GM19324 (cell line): ENCODE results near the gene S100A13.

Source experiments
- ATAC-seq: cut with Tn5 transposase; IDR thresholded peaks from one replicate; pipeline ENCODE4 v1.9.1; 2021; ENCODE audit warnings: mild to moderate bottlenecking, moderate library complexity; ENCODE audit not compliant: unreplicated experiment, low FRiP score

The S100A13 gene

GRCh38 chr1:153628638-153629342 lies 1.5 kb upstream of the S100A13 start:
- no peak for ATAC-seq

- ATAC-seq: no peak
These were observed 666 bp upstream of the S100A13 start, which contains the start of gene S100A1 for GRCh38 chr1:153627715-153628626. S100A1 (plus strand) TSS chr1:153628434; CDS start chr1:153630522, 2,088 bp downstream.

- no peak for ATAC-seq
These were observed 815 bp downstream of the S100A13 start for GRCh38 chr1:153626477-153626903.

- no peak for ATAC-seq
These were observed 2.2 kb downstream of the S100A13 start for GRCh38 chr1:153624965-153625611.

- ATAC-seq: no peak
These were observed 4.2 kb downstream of the S100A13 start for GRCh38 chr1:153623101-153623500.

GRCh38 chr1:153619171-153619570 lies 8.1 kb downstream of the S100A13 start:
- ATAC-seq: no peak

GRCh38 chr1:153617663-153618062 lies 9.6 kb downstream of the S100A13 start:
- ATAC-seq: peak; percentile 68

- no peak for ATAC-seq
These were observed 10.4 kb downstream of the S100A13 start for GRCh38 chr1:153616917-153617311.

- no peak for ATAC-seq
These were observed 11.0 kb downstream of the S100A13 start, which contains the start of gene S100A14 for GRCh38 chr1:153616144-153616916. S100A14 (minus strand) TSS chr1:153616325; CDS start chr1:153615858, 467 bp downstream.

- no peak for ATAC-seq
These were observed 11.9 kb downstream of the S100A13 start for GRCh38 chr1:153615406-153615805.

GRCh38 chr1:153614906-153615305 lies 12.4 kb downstream of the S100A13 start:
- no peak for ATAC-seq

- no peak for ATAC-seq
These were observed 13.0 kb downstream of the S100A13 start for GRCh38 chr1:153614189-153614900.

GRCh38 chr1:153613406-153613805 lies 13.9 kb downstream of the S100A13 start:
- no peak for ATAC-seq

GRCh38 chr1:153612755-153613331 lies 14.5 kb downstream of the S100A13 start, which contains the start of gene S100A16:
S100A16 (minus strand) TSS chr1:153613137; CDS start chr1:153608151, 4,986 bp downstream.
- ATAC-seq: no peak

- no peak for ATAC-seq
These were observed 15.1 kb downstream of the S100A13 start for GRCh38 chr1:153612111-153612754.

GRCh38 chr1:153611356-153611755 lies 15.9 kb downstream of the S100A13 start:
- ATAC-seq: no peak

GRCh38 chr1:153610811-153611301 lies 16.4 kb downstream of the S100A13 start:
- no peak for ATAC-seq

- no peak for ATAC-seq
These were observed 17.0 kb downstream of the S100A13 start for GRCh38 chr1:153610334-153610733.
